Lower leg skin (tissue), 3 donors: ENCODE measurements around the gene DHRS4L2.
"Not testable (repeated sequence)": the region's sequence is repeated elsewhere in the genome, so short reads cannot be mapped to it uniquely, and the experiment has no call there.

Experiments
- CTCF ChIP-seq, 3 donors: fragments of 450-650 bp; IDR thresholded peaks; one replicate each; pipeline ENCODE4 v1.5.1; 2016; ENCODE audit warnings: antibody characterized with exemption in 3 of 3, mild to moderate bottlenecking in 3 of 3, moderate library complexity in 2 of 3
- POLR2A ChIP-seq, 2 donors: fragments of 450-650 bp; IDR thresholded peaks; one replicate each; pipeline ENCODE4 v1.6.1; 2016 to 2017; ENCODE audit warnings: antibody characterized with exemption in 2 of 2, mild to moderate bottlenecking in 1 of 2, moderate library complexity in 1 of 2

- not testable (repeated sequence) for TF ChIP-seq CTCF, POLR2A (IDR thresholded peaks at IDR 0.05)
Measured at GRCh38 chr14:23988607-23989363, at the start of gene DHRS4L2.
